H1 (cell line): ENCODE data around the gene NUP188. TPM values are rescaled to one million over a fixed set of nuclear protein-coding genes. Genes with fewer than 3 reads are reported as not detected.

ENCODE experiments used
- CTCF ChIA-PET: fragments of 300-600 bp; sonication (Branson Sonifier 250); formaldehyde crosslinking; loops from one replicate; lab custom pipeline; 2021; ENCODE audit not compliant: partially characterized antibody; lab: Charles Lee
- POLR2A ChIA-PET: fragments of 300-600 bp; sonication (Branson Sonifier 250); formaldehyde crosslinking; loops from one replicate; lab custom pipeline; 2021; ENCODE audit warnings: inconsistent platforms; ENCODE audit not compliant: partially characterized antibody; lab: Charles Lee
- DNase-seq, 2 experiments: peaks; one replicate each; pipeline versions ENCODE4 v3.0.0 to v3.0.0-alpha.2; 2010 to 2022; ENCODE audit warnings: low spot score in 2 of 2, low read depth in 1 of 2, mixed read lengths in 1 of 2
- FAIRE-seq: peaks from 2 replicates; lab custom pipeline; 2011; peaks lifted over from hg19 to GRCh38; lab: Jason Lieb, UNC
- H2AFZ ChIP-seq: 2 replicates; pipeline ENCODE4 v1.8.1; 2012; ENCODE audit warnings: low read length, inconsistent platforms
- H2AK5ac ChIP-seq: 2 replicates; pipeline ENCODE4 v1.6.1; 2013; ENCODE audit warnings: low read depth, low read length
- H2BK120ac ChIP-seq: replicated peaks from 2 replicates; pipeline ENCODE3; 2013; ENCODE audit warnings: low read depth, low read length, inconsistent platforms
- H2BK12ac ChIP-seq: 2 replicates; pipeline ENCODE4 v1.6.1; 2013; ENCODE audit warnings: low read depth, low read length
- H2BK15ac ChIP-seq: 2 replicates; pipeline ENCODE4 v1.6.1; 2013; ENCODE audit warnings: low read length
- H2BK20ac ChIP-seq: 2 replicates; pipeline ENCODE4 v1.6.1; 2013; ENCODE audit warnings: low read length
- H2BK5ac ChIP-seq: 2 replicates; pipeline ENCODE4 v1.6.1; 2013; ENCODE audit warnings: low read depth, low read length
- H3K14ac ChIP-seq: 2 replicates; pipeline ENCODE4 v1.6.1; 2013; ENCODE audit warnings: inconsistent platforms; ENCODE audit not compliant: insufficient read length
- H3K18ac ChIP-seq: 2 replicates; pipeline ENCODE4 v1.6.1; 2013; ENCODE audit warnings: low read length; ENCODE audit errors: extremely low read depth
- H3K23ac ChIP-seq: 2 replicates; pipeline ENCODE4 v1.6.1; 2013; ENCODE audit warnings: inconsistent platforms; ENCODE audit not compliant: insufficient read length
- H3K23me2 ChIP-seq: 2 replicates; pipeline ENCODE4 v1.6.1; 2013; ENCODE audit warnings: low read depth, low read length
- H3K27ac ChIP-seq: 2 replicates; pipeline ENCODE4 v1.6.1; 2011; ENCODE audit warnings: low read depth, low read length, inconsistent platforms
- H3K27me3 ChIP-seq, 4 experiments: replicated peaks in 1 of 4; 1 replicate in 1 of 4; 2 replicates in 3 of 4; pipeline versions ENCODE4 v1.6.1 to v1.8.1; 2011 to 2013; ENCODE audit warnings: low read length in 3 of 4, mild to moderate bottlenecking in 3 of 4, inconsistent platforms in 2 of 4, mixed read lengths in 2 of 4, moderate library complexity in 1 of 4; ENCODE audit not compliant: control insufficient read depth in 3 of 4, insufficient read depth in 3 of 4; ENCODE audit errors: extremely low read depth in 1 of 4
- H3K36me3 ChIP-seq, 4 experiments: 2 replicates each; pipeline versions ENCODE4 v1.6.1 to v1.8.1; 2011 to 2013; ENCODE audit warnings: mild to moderate bottlenecking in 4 of 4, low read length in 3 of 4, moderate library complexity in 2 of 4, control low read depth in 1 of 4, inconsistent platforms in 1 of 4; ENCODE audit not compliant: insufficient read depth in 4 of 4, control insufficient read depth in 2 of 4
- H3K4ac ChIP-seq: replicated peaks from 2 replicates; pipeline ENCODE3; 2013; ENCODE audit warnings: low read length, low read depth, mixed read lengths, inconsistent platforms; ENCODE audit not compliant: insufficient read length
- H3K4me1 ChIP-seq, 4 experiments: replicated peaks in 1 of 4; 1 replicate in 1 of 4; 2 replicates in 3 of 4; pipeline versions ENCODE4 v1.6.1 to v1.8.1; 2011 to 2013; ENCODE audit warnings: low read length in 3 of 4, inconsistent platforms in 2 of 4, mixed read lengths in 1 of 4; ENCODE audit not compliant: insufficient read depth in 4 of 4, control insufficient read depth in 3 of 4
- H3K4me2 ChIP-seq, 2 experiments: 2 replicates each; pipeline versions ENCODE4 v1.6.1 to v1.8.1; 2011 to 2013; ENCODE audit warnings: low read depth in 2 of 2, low read length in 2 of 2, control low read depth in 1 of 2, inconsistent platforms in 1 of 2, mild to moderate bottlenecking in 1 of 2; ENCODE audit not compliant: insufficient read depth in 1 of 2
- H3K4me3 ChIP-seq, 4 experiments: fragments of 200-600, 300-600 bp in 1 of 4; sonication (generic), shearing (Covaris generic), sonication (Bioruptor Twin) in 1 of 4; 2 replicates each; pipeline versions ENCODE4 v1.5.1 to v1.8.1; 2011 to 2016; ENCODE audit warnings: low read length in 4 of 4, low read depth in 3 of 4, control low read depth in 2 of 4, inconsistent platforms in 2 of 4, mild to moderate bottlenecking in 2 of 4, mixed read lengths in 1 of 4, moderate library complexity in 1 of 4; ENCODE audit not compliant: insufficient read depth in 2 of 4; ENCODE audit errors: extremely low read depth in 1 of 4
- H3K56ac ChIP-seq: replicated peaks from 2 replicates; pipeline ENCODE3; 2013; ENCODE audit warnings: low read depth, mild to moderate bottlenecking, mixed read lengths, low read length, inconsistent platforms; ENCODE audit not compliant: insufficient read length
- H3K79me1 ChIP-seq: 2 replicates; pipeline ENCODE4 v1.6.1; 2013; ENCODE audit warnings: low read depth, low read length, control low read depth
- H3K79me2 ChIP-seq, 2 experiments: 2 replicates each; pipeline versions ENCODE4 v1.6.1 to v1.8.1; 2012 to 2013; ENCODE audit warnings: low read length in 2 of 2, mild to moderate bottlenecking in 2 of 2, inconsistent platforms in 1 of 2; ENCODE audit not compliant: insufficient read depth in 2 of 2, control insufficient read depth in 1 of 2
- H3K9ac ChIP-seq, 4 experiments: replicated peaks in 1 of 4; 1 replicate in 1 of 4; 2 replicates in 3 of 4; pipeline versions ENCODE4 v1.6.1 to v1.8.1; 2011 to 2013; ENCODE audit warnings: low read depth in 3 of 4, low read length in 3 of 4, control low read depth in 2 of 4, mild to moderate bottlenecking in 2 of 4, moderate library complexity in 2 of 4, inconsistent platforms in 1 of 4; ENCODE audit errors: extremely low read depth in 1 of 4
- H3K9me3 ChIP-seq, 2 experiments: 2 replicates each; pipeline versions ENCODE4 v1.6.1 to v1.8.1; 2012 to 2013; ENCODE audit warnings: mild to moderate bottlenecking in 2 of 2, moderate library complexity in 2 of 2, control low read depth in 1 of 2, inconsistent platforms in 1 of 2, low read depth in 1 of 2, low read length in 1 of 2, mixed read lengths in 1 of 2; ENCODE audit not compliant: insufficient read depth in 2 of 2
- H4K20me1 ChIP-seq, 2 experiments: replicated peaks in 1 of 2; 2 replicates each; pipeline versions ENCODE3 to v1.8.1; 2011 to 2013; ENCODE audit warnings: inconsistent platforms in 2 of 2, low read length in 2 of 2, mild to moderate bottlenecking in 1 of 2; ENCODE audit not compliant: insufficient read depth in 2 of 2, control insufficient read depth in 1 of 2
- H4K5ac ChIP-seq: 2 replicates; pipeline ENCODE4 v1.6.1; 2013; ENCODE audit warnings: low read length, low read depth, mixed read lengths, inconsistent platforms; ENCODE audit not compliant: insufficient read length
- H4K8ac ChIP-seq: 2 replicates; pipeline ENCODE4 v1.8.0; 2013; ENCODE audit warnings: mild to moderate bottlenecking, moderate library complexity, low read length, inconsistent platforms; ENCODE audit not compliant: insufficient read depth; ENCODE audit errors: extremely low read depth
- H4K91ac ChIP-seq: replicated peaks from 2 replicates; pipeline ENCODE3; 2013; ENCODE audit warnings: low read length, mixed read lengths, inconsistent platforms; ENCODE audit not compliant: insufficient read length
- EZH2 ChIP-seq: fragments of 200-600 bp; sonication (generic); IDR thresholded peaks from 2 replicates; pipeline ENCODE4 v1.7.1; 2012; ENCODE audit warnings: low read depth, mild to moderate bottlenecking, moderate library complexity, low read length, inconsistent platforms; ENCODE audit not compliant: severe bottlenecking
- SIRT6 ChIP-seq: IDR thresholded peaks from one replicate; pipeline ENCODE4 v1.7.1; 2012; ENCODE audit warnings: low read length, inconsistent platforms
- WGBS, 2 experiments: shearing (Covaris generic) in 1 of 2; methylation state at CpG; one replicate each; pipeline versions ENCODE4 v1.1.6 to v1.1.7; 2013 to 2015; ENCODE audit warnings: low lambda C conversion rate in 2 of 2, mixed read lengths in 2 of 2, inconsistent platforms in 1 of 2, low coverage in 1 of 2, missing lambda C conversion rate in 1 of 2; ENCODE audit not compliant: insufficient replicate concordance in 2 of 2, insufficient coverage in 1 of 2, insufficient read length in 1 of 2; ENCODE audit errors: extremely low coverage in 1 of 2, missing lambda C conversion rate in 1 of 2; 5-methylcytosine and 5-hydroxymethylcytosine counted together
- polyA plus RNA-seq, 7 experiments: library from polyadenylated mRNA; depleted of rRNA in 3 of 7; stranded (reverse) in 5 of 7; unstranded in 2 of 7; fragments of >200 nt in 5 of 7; fragments of 200-250 nt in 2 of 7; gene quantifications; 1 replicate in 5 of 7; 2 replicates in 1 of 7; 4 replicates in 1 of 7; pipeline versions ENCODE4 v1.2.1 to v1.2.3, GENCODE V29; 2011 to 2013; ENCODE audit warnings: missing spikeins in 2 of 7, mixed read lengths in 2 of 7
- total RNA-seq: library from RNA; stranded (reverse); fragmentation: NEBNext Ultra II Directional; extraction: Animal tissue kit (Norgen Biotek cat#: 25700); gene quantifications from 2 replicates; pipeline ENCODE4 v1.2.1, GENCODE V29; 2021

The NUP188 gene
- total and polyA plus RNA-seq, 2 of the 8 experiments (the other 6 are each of a cell fraction or from before 2014, with no cell fraction given), result 90.1 to 111 TPM

- CTCF ChIA-PET, result no interaction called here
- Histone ChIP-seq H3K79me1 (no peaks in the 10 kb centered on the region), H3K27ac (no peak overlapping the region), H2BK5ac (no peak overlapping the region), H3K4me3 (no peak overlapping the region), H4K20me1 (no peaks in the 10 kb centered on the region), H3K23ac (no peak overlapping the region), H3K4me2 (no peak overlapping the region), H3K14ac (no peak overlapping the region), H3K56ac (no peak overlapping the region), H3K18ac (no peak overlapping the region), H3K36me3 (peaks cover 34 to 73% (median 54%) of the 10 kb centered on the region in 4 experiments), H2BK20ac (no peak overlapping the region), H4K8ac (no peak overlapping the region), H2AK5ac (no peak overlapping the region), H2BK120ac (no peak overlapping the region), H3K4ac (no peak overlapping the region), H2AFZ (no peak overlapping the region), H3K79me2 (no peaks in the 10 kb centered on the region), H4K91ac (no peak overlapping the region)
- WGBS, 2 experiments, result 94% methylated on average over 3 of the region's 3 CpGs; no CpG with 5 or more reads in 1 of the 2 experiments
- FAIRE-seq (no peak), DNase-seq (no peak)
- POLR2A ChIA-PET, result no interaction called here
- TF ChIP-seq EZH2 (no peak), SIRT6 (no peak)
- TF ChIP-seq, all 59 proteins: peak for 0
- H2BK12ac ChIP-seq, result no peak overlapping the region
- H3K4me1 ChIP-seq, result no peaks in the 10 kb centered on the region
- H3K27me3 ChIP-seq, result no peaks in the 10 kb centered on the region
- H3K9ac ChIP-seq, result no peak overlapping the region
- H2BK15ac ChIP-seq, result no peak overlapping the region
- no peaks in the 10 kb centered on the region for H3K23me2 ChIP-seq
- H4K5ac ChIP-seq, result no peak overlapping the region
- no peaks in the 10 kb centered on the region for H3K9me3 ChIP-seq
Measured at GRCh38 chr9:128979111-128979510, 31.6 kb downstream of the NUP188 start.
